ENCODE data around the gene OSBPL8. TPM values are rescaled to one million over a fixed set of nuclear protein-coding genes. Genes with fewer than 3 reads are reported as not detected.

OSBPL8 gene
- total RNA-seq, 3 donors from 2014 or later (not counting 1 experiment from before 2014, with no cell fraction given), result 133 to 154 (median 138) TPM

GRCh38 chr12:76462668-76463224 lies 96.8 kb downstream of the OSBPL8 start:
- Mint-ChIP-seq H3K27me3 (ENCODE audit: low read depth in 2 of 2) (no peaks in the 10 kb centered on the region), H3K9me3 (no peaks in the 10 kb centered on the region), H3K36me3 (no peaks in the 10 kb centered on the region), H3K27ac (peak overlapping the region in 1 of 2 donors; percentile 19), H3K4me3 (no peak overlapping the region), H3K4me1 (peaks cover 36 to 43% of the 10 kb centered on the region in 2 donors)
- no peak overlapping the region for H3K27ac ChIP-seq (ENCODE audit: low read length)
- H3K4me3 ChIP-seq (ENCODE audit: low read length), result no peak overlapping the region
- WGBS (ENCODE audit: insufficient coverage), result 89% methylated on average over 2 of the region's 2 CpGs
- H3K4me1 ChIP-seq (ENCODE audit: control insufficient read depth, insufficient read depth, low read length), result no peaks in the 10 kb centered on the region
- H3K27me3 ChIP-seq (ENCODE audit: control insufficient read depth, insufficient read depth, low read length), result no peaks in the 10 kb centered on the region
- ATAC-seq, result no peak
- H3K9me3 ChIP-seq (ENCODE audit: control insufficient read depth, insufficient read depth, low read length), result no peaks in the 10 kb centered on the region
- TF ChIP-seq CTCF (IDR thresholded peaks at IDR 0.05), result no peak
- H3K36me3 ChIP-seq (ENCODE audit: control insufficient read depth, insufficient read depth, low read length), result no peaks in the 10 kb centered on the region
- intact Hi-C loops (cut with micrococcal nuclease), result no loop called here
- no peak for DNase-seq

GRCh38 chr12:76460807-76461206 lies 98.8 kb downstream of the OSBPL8 start:
- Histone ChIP-seq H3K36me3 (ENCODE audit: control insufficient read depth, insufficient read depth, low read length) (no peaks in the 10 kb centered on the region), H3K9me3 (ENCODE audit: control insufficient read depth, insufficient read depth, low read length) (no peaks in the 10 kb centered on the region), H3K4me3 (ENCODE audit: low read length) (no peak overlapping the region), H3K4me1 (ENCODE audit: control insufficient read depth, insufficient read depth, low read length) (no peaks in the 10 kb centered on the region), H3K27me3 (ENCODE audit: control insufficient read depth, insufficient read depth, low read length) (no peaks in the 10 kb centered on the region), H3K27ac (ENCODE audit: low read length) (no peak overlapping the region)
- DNase-seq (no peak), ATAC-seq (no peak)
- Mint-ChIP-seq H3K9me3 (no peaks in the 10 kb centered on the region), H3K4me1 (peaks cover 31 to 39% of the 10 kb centered on the region in 2 donors), H3K4me3 (no peak overlapping the region), H3K27me3 (ENCODE audit: low read depth in 2 of 2) (no peaks in the 10 kb centered on the region), H3K36me3 (no peaks in the 10 kb centered on the region), H3K27ac (peak overlapping the region in 1 of 2 donors; percentile 14)
- TF ChIP-seq CTCF (IDR thresholded peaks at IDR 0.05), result no peak
- intact Hi-C loops (cut with micrococcal nuclease), result no loop called here

- H3K27ac Mint-ChIP-seq, result no peak overlapping the region
- WGBS (ENCODE audit: insufficient coverage), result 96% methylated on average over 5 of the region's 5 CpGs
- no peaks in the 10 kb centered on the region for H3K4me1 ChIP-seq (ENCODE audit: control insufficient read depth, insufficient read depth, low read length)
- no peaks in the 10 kb centered on the region for H3K9me3 Mint-ChIP-seq
- no peaks in the 10 kb centered on the region for H3K27me3 Mint-ChIP-seq (ENCODE audit: low read depth in 2 of 2)
- no peak overlapping the region for H3K4me3 ChIP-seq (ENCODE audit: low read length)
- H3K4me1 Mint-ChIP-seq, result peaks cover 28 to 33% of the 10 kb centered on the region in 2 donors
- no peak overlapping the region for H3K4me3 Mint-ChIP-seq
- no peak overlapping the region for H3K27ac ChIP-seq (ENCODE audit: low read length)
- no peaks in the 10 kb centered on the region for H3K27me3 ChIP-seq (ENCODE audit: control insufficient read depth, insufficient read depth, low read length)
- intact Hi-C loops (cut with micrococcal nuclease), result loop anchor here (5.0 kb wide), 1 partner anchor 931 kb away; no protein-coding TSS in a partner anchor
- no peaks in the 10 kb centered on the region for H3K36me3 Mint-ChIP-seq
- no peaks in the 10 kb centered on the region for H3K9me3 ChIP-seq (ENCODE audit: control insufficient read depth, insufficient read depth, low read length)
- no peaks in the 10 kb centered on the region for H3K36me3 ChIP-seq (ENCODE audit: control insufficient read depth, insufficient read depth, low read length)
- no peak for TF ChIP-seq CTCF (IDR thresholded peaks at IDR 0.05)
- ATAC-seq (no peak), DNase-seq (no peak)
Observed at GRCh38 chr12:76457818-76458217, 101.8 kb downstream of the OSBPL8 start.

- no peaks in the 10 kb centered on the region for H3K36me3 Mint-ChIP-seq
- H3K27me3 Mint-ChIP-seq (ENCODE audit: low read depth in 2 of 2), result no peaks in the 10 kb centered on the region
- H3K4me1 ChIP-seq (ENCODE audit: control insufficient read depth, insufficient read depth, low read length), result no peaks in the 10 kb centered on the region
- no peaks in the 10 kb centered on the region for H3K9me3 Mint-ChIP-seq
- intact Hi-C loops (cut with micrococcal nuclease), result loop anchor here (5.0 kb wide), 1 partner anchor 930 kb away; no protein-coding TSS in a partner anchor
- no peak for TF ChIP-seq CTCF (IDR thresholded peaks at IDR 0.05)
- 87% methylated on average over 3 of the region's 7 CpGs for WGBS (ENCODE audit: insufficient coverage)
- no peak overlapping the region for H3K4me3 ChIP-seq (ENCODE audit: low read length)
- H3K4me3 Mint-ChIP-seq, result no peak overlapping the region
- no peak overlapping the region for H3K27ac Mint-ChIP-seq
- no peaks in the 10 kb centered on the region for H3K27me3 ChIP-seq (ENCODE audit: control insufficient read depth, insufficient read depth, low read length)
- H3K9me3 ChIP-seq (ENCODE audit: control insufficient read depth, insufficient read depth, low read length), result no peaks in the 10 kb centered on the region
- ATAC-seq (no peak), DNase-seq (peak in 1 of 2 donors; percentile 27)
- no peak overlapping the region for H3K27ac ChIP-seq (ENCODE audit: low read length)
- peaks cover 31 to 35% of the 10 kb centered on the region in 2 donors for H3K4me1 Mint-ChIP-seq
- no peaks in the 10 kb centered on the region for H3K36me3 ChIP-seq (ENCODE audit: control insufficient read depth, insufficient read depth, low read length)
Observed at GRCh38 chr12:76457010-76457409, 102.6 kb downstream of the OSBPL8 start.

Measured in natural killer cell (primary cell).